Cardiac fibroblast (primary cell): ENCODE results near the gene WNK4.

ENCODE experiments used
- DNase-seq, 2 donors: peaks; one replicate each; pipeline versions ENCODE4 v3.0.0 to v3.0.0-alpha.2; 2010; ENCODE audit warnings: low read depth in 2 of 2
- H3K4me3 ChIP-seq, 2 donors: replicated peaks in 1 of 2; 1 replicate in 1 of 2; 2 replicates in 1 of 2; pipeline ENCODE4 v1.5.1; 2011; ENCODE audit warnings: low read depth in 2 of 2, low read length in 2 of 2, mild to moderate bottlenecking in 2 of 2, moderate library complexity in 1 of 2
- TF ChIP-seq, protein P1 (sequence below): IDR thresholded peaks from one replicate; pipeline ENCODE4 v1.5.1; 2011; ENCODE audit warnings: low read depth, mild to moderate bottlenecking, low read length, inconsistent platforms

WNK4 gene

DNA sequence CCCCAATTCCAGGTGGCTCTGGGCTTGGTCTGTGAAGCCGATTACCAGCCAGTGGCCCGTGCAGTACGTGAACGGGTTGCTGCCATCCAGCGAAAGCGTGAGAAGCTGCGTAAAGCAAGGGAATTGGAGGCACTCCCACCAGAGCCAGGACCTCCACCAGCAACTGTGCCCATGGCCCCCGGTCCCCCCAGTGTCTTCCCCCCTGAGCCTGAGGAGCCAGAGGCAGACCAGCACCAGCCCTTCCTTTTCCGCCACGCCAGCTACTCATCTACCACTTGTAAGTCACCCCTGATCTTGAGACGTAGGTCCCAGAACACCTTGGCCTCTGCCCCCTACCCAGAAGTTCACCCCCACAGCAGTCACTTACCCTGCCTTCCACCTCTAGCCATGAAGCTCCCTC lies 6.9 kb downstream of the WNK4 start:
- no peak for DNase-seq
- TF ChIP-seq, protein P1, sequence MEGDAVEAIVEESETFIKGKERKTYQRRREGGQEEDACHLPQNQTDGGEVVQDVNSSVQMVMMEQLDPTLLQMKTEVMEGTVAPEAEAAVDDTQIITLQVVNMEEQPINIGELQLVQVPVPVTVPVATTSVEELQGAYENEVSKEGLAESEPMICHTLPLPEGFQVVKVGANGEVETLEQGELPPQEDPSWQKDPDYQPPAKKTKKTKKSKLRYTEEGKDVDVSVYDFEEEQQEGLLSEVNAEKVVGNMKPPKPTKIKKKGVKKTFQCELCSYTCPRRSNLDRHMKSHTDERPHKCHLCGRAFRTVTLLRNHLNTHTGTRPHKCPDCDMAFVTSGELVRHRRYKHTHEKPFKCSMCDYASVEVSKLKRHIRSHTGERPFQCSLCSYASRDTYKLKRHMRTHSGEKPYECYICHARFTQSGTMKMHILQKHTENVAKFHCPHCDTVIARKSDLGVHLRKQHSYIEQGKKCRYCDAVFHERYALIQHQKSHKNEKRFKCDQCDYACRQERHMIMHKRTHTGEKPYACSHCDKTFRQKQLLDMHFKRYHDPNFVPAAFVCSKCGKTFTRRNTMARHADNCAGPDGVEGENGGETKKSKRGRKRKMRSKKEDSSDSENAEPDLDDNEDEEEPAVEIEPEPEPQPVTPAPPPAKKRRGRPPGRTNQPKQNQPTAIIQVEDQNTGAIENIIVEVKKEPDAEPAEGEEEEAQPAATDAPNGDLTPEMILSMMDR, result no peak

DNA sequence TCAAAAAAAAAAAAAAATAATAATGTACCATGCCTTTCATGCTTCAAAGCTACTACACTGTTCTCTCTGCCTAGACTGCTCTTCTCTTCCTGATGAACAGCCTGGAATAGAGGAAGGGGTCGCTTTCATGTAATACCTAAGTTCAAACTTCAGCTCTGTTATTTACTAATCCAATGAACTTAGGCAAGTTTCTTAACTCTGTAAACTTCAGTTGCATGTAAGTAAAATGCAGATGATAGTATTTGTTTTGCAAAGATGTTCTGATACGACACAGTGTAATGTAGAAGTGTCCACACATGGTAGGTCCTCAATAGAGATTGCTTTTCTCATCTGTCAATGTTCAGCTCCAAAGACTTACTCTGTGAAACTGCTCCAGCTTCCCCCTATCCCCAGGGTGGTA lies 11.5 kb downstream of the WNK4 start:
- DNase-seq, result no peak
- no peak overlapping the region for H3K4me3 ChIP-seq
- TF ChIP-seq, protein P1, result no peak

More for the DNA sequence above, 6.9 kb downstream of the WNK4 start:
- H3K4me3 ChIP-seq, result no peak overlapping the region

DNA sequence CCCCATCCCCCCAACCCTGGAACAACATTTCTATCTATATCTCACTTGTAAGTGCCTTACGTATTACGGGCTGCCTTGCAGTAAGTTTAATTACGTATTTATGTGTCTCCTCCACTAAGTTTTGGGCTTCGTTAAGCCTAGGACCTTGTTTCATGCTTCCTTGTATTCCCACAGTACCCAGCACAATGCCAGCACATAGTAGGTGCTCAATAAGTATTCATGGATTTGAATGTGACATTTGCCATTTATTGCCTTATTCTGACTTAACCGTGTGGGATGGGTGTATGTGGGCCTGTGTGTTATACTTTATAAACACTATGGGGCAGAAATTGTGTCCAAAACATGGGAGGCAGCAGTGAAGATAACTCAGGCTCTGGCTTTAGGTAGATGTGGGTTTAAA lies 12.1 kb downstream of the WNK4 start:
- no peak for DNase-seq
- TF ChIP-seq, protein P1, result no peak
- no peak overlapping the region for H3K4me3 ChIP-seq

DNA sequence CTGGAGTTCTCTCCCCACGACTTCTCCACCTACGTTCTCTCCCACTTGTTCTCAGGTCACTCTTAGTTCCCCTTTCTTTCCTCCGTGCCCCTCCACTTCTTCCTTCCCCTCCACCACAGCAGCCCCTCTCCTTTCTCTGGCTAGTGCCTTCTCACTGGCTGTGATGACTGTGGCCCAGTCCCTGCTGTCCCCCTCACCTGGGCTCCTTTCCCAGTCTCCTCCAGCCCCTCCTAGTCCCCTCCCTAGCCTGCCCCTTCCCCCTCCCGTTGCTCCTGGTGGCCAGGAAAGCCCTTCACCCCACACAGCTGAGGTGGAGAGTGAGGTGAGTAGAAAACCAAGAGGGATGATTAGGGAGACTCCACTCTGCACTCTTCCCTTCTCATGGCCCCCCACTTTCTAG lies 14.7 kb downstream of the WNK4 start:
- DNase-seq, result no peak
- H3K4me3 ChIP-seq, result no peak overlapping the region
- TF ChIP-seq, protein P1, result no peak

DNA sequence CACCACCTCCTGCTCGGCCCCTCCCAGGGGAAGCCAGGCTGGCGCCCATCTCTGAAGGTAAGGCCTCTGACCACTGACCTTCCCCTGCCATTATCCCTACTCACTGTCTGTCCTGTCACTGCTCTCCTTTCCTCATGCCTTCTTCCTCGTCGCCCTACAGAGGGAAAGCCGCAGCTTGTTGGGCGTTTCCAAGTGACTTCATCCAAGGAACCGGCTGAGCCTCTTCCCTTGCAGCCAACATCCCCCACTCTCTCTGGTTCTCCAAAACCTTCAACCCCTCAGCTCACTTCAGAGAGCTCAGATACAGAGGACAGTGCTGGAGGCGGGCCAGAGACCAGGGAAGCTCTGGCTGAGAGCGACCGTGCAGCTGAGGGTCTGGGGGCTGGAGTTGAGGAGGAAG lies 15.1 kb downstream of the WNK4 start:
- no peak for DNase-seq
- TF ChIP-seq, protein P1, result no peak
- no peak overlapping the region for H3K4me3 ChIP-seq

DNA sequence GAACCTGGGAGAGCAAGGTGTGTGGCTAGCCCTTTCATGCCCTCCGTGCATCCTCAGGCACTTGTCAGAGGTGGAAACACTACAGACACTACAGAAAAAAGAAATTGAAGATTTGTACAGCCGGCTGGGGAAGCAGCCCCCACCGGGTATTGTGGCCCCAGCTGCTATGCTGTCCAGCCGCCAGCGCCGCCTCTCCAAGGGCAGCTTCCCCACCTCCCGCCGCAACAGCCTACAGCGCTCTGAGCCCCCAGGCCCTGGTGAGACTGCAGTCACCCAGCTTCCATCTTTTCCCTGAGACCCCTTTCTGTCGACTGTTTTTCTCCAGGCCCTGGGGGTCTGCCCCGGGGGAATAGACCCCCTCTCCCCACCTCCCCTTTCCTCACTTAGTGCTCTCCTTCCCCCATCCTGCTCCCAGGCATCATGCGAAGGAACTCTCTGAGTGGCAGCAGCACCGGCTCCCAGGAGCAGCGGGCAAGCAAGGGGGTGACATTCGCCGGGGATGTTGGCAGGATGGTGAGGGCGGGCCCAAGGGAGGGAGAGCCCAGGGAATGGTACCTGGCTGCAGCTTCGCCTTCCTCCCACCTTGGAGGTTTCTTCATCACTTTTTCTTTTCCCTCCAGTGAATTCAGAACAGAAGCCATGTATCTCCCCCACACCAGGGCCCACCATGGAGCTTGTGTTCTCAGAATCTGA lies 15.8 kb downstream of the WNK4 start:
- no peak for DNase-seq
- H3K4me3 ChIP-seq, result no peak overlapping the region
- TF ChIP-seq, protein P1, result no peak
